GM12878 (cell line): ENCODE data around the gene ATG12. TPM values are rescaled to one million over a fixed set of nuclear protein-coding genes. Genes with fewer than 3 reads are reported as not detected.

Experiments
- polyA plus RNA-seq, 11 experiments: library from polyadenylated mRNA; depleted of rRNA in 4 of 11; unstranded in 6 of 11; stranded (reverse) in 5 of 11; fragments of >200 nt; fragmentation: Nextera tagmentation in 4 of 11; fragmentation: Illumina TruSeq in 1 of 11; extraction: Ambion mirVana in 4 of 11; extraction: Trizol in 1 of 11; gene quantifications; 1 replicate in 1 of 11; 2 replicates in 10 of 11; pipeline versions ENCODE4 v1.2.1 to v1.2.3, GENCODE V29; 2011 to 2016; ENCODE audit warnings: inconsistent platforms in 2 of 11, missing spikeins in 2 of 11, low read depth in 1 of 11
- total RNA-seq, 4 experiments: library from RNA; depleted of rRNA in 3 of 4; stranded (reverse); fragments of >200 nt in 3 of 4; fragmentation: Illumina TruSeq in 1 of 4; extraction: Trizol in 1 of 4; gene quantifications; 2 replicates each; pipeline versions ENCODE4 v1.2.1 to v1.2.3, GENCODE V29; 2013 to 2021

Gene ATG12
- total and polyA plus RNA-seq, 10 of the 15 experiments (the other 5 are each of a cell fraction or from before 2014, with no cell fraction given): 23.2 to 92.0 (median 58.6) TPM

Other genes with a start within 250 kb of the ATG12 start
- gene TICAM2, start 239.1 kb downstream of the ATG12 start, total RNA-seq (2014; rRNA removed): 2.5 and 3.5 TPM in 2 replicates
- 5.9 and 6.3 TPM in 2 replicates for gene TICAM2, start 239.1 kb downstream of the ATG12 start, total RNA-seq (2014; rRNA removed; fragmentation: Illumina TruSeq; extraction: Trizol)
- 5.6 and 6.2 TPM in 2 replicates for gene TICAM2, start 239.1 kb downstream of the ATG12 start, total RNA-seq (2021)
- 0.12 and 0.14 TPM in 2 replicates for gene TICAM2, start 239.1 kb downstream of the ATG12 start, polyA plus RNA-seq (2011; rRNA removed)
- gene TICAM2, start 239.1 kb downstream of the ATG12 start, polyA plus RNA-seq (2014; fragmentation: Illumina TruSeq; extraction: Trizol): 7.0 and 7.9 TPM in 2 replicates
- gene TICAM2, start 239.1 kb downstream of the ATG12 start, polyA plus RNA-seq (2014; fragmentation: Nextera tagmentation; extraction: Ambion mirVana): 1 to 10 TPM; 1.8 to 2.3 TPM
- gene TICAM2, start 239.1 kb downstream of the ATG12 start, polyA plus RNA-seq (2014; rRNA removed): 2.5 and 2.7 TPM in 2 replicates
- 1 to 10 TPM; 3.3 to 4.3 TPM for gene TICAM2, start 239.1 kb downstream of the ATG12 start, polyA plus RNA-seq (2016; fragmentation: Nextera tagmentation; extraction: Ambion mirVana)
- 21.9 and 28.3 TPM in 2 replicates for gene TMED7, start 215.5 kb downstream of the ATG12 start, total RNA-seq (2014; rRNA removed)
- gene TMED7, start 215.5 kb downstream of the ATG12 start, total RNA-seq (2014; rRNA removed; fragmentation: Illumina TruSeq; extraction: Trizol): 26.0 and 26.2 TPM in 2 replicates
- gene TMED7, start 215.5 kb downstream of the ATG12 start, total RNA-seq (2021): 35.6 and 37.0 TPM in 2 replicates
- 24.3 and 37.2 TPM in 2 replicates for gene TMED7, start 215.5 kb downstream of the ATG12 start, polyA plus RNA-seq (2011; rRNA removed)
- 18.8 and 26.9 TPM in 2 replicates for gene TMED7, start 215.5 kb downstream of the ATG12 start, polyA plus RNA-seq (2014; fragmentation: Illumina TruSeq; extraction: Trizol)
- 10 to 100 TPM in 1 of 2 experiments, 1 to 10 TPM in 1; 8.0 to 10.3 TPM for gene TMED7, start 215.5 kb downstream of the ATG12 start, polyA plus RNA-seq (2014; fragmentation: Nextera tagmentation; extraction: Ambion mirVana)
- gene TMED7, start 215.5 kb downstream of the ATG12 start, polyA plus RNA-seq (2014; rRNA removed): 26.0 and 37.3 TPM in 2 replicates
- gene TMED7, start 215.5 kb downstream of the ATG12 start, polyA plus RNA-seq (2016; fragmentation: Nextera tagmentation; extraction: Ambion mirVana): 10 to 100 TPM; 29.1 to 29.7 TPM
- not detected in 2 replicates for gene CDO1, start 24.9 kb downstream of the ATG12 start, total RNA-seq (2014; rRNA removed)
- gene CDO1, start 24.9 kb downstream of the ATG12 start, total RNA-seq (2014; rRNA removed; fragmentation: Illumina TruSeq; extraction: Trizol): not detected in 2 replicates
- not detected in 2 replicates for gene CDO1, start 24.9 kb downstream of the ATG12 start, total RNA-seq (2021)
- not detected in 2 replicates for gene CDO1, start 24.9 kb downstream of the ATG12 start, polyA plus RNA-seq (2011; rRNA removed)
- not detected in 2 replicates for gene CDO1, start 24.9 kb downstream of the ATG12 start, polyA plus RNA-seq (2014; fragmentation: Illumina TruSeq; extraction: Trizol)
- under 1 TPM in 1 of 2 experiments, not detected in 1; 0.05 TPM for gene CDO1, start 24.9 kb downstream of the ATG12 start, polyA plus RNA-seq (2014; fragmentation: Nextera tagmentation; extraction: Ambion mirVana)
- gene CDO1, start 24.9 kb downstream of the ATG12 start, polyA plus RNA-seq (2014; rRNA removed): not detected in 2 replicates
- not detected for gene CDO1, start 24.9 kb downstream of the ATG12 start, polyA plus RNA-seq (2016; fragmentation: Nextera tagmentation; extraction: Ambion mirVana)
- gene AP3S1, start 370 bp upstream of the ATG12 start, total RNA-seq (2014; rRNA removed): 37.1 and 53.6 TPM in 2 replicates
- 62.5 and 73.3 TPM in 2 replicates for gene AP3S1, start 370 bp upstream of the ATG12 start, total RNA-seq (2014; rRNA removed; fragmentation: Illumina TruSeq; extraction: Trizol)
- gene AP3S1, start 370 bp upstream of the ATG12 start, total RNA-seq (2021): 45.6 and 57.4 TPM in 2 replicates
- gene AP3S1, start 370 bp upstream of the ATG12 start, polyA plus RNA-seq (2011; rRNA removed): 137 and 319 TPM in 2 replicates
- 78.4 and 128 TPM in 2 replicates for gene AP3S1, start 370 bp upstream of the ATG12 start, polyA plus RNA-seq (2014; fragmentation: Illumina TruSeq; extraction: Trizol)
- 10 to 100 TPM; 36.4 to 48.5 TPM for gene AP3S1, start 370 bp upstream of the ATG12 start, polyA plus RNA-seq (2014; fragmentation: Nextera tagmentation; extraction: Ambion mirVana)
- 48.6 and 61.7 TPM in 2 replicates for gene AP3S1, start 370 bp upstream of the ATG12 start, polyA plus RNA-seq (2014; rRNA removed)
- gene AP3S1, start 370 bp upstream of the ATG12 start, polyA plus RNA-seq (2016; fragmentation: Nextera tagmentation; extraction: Ambion mirVana): 100 to 1,000 TPM; 103 to 104 TPM
- 0.11 TPM in 1 of 2 replicates, not detected in the other for gene LVRN, start 120.9 kb upstream of the ATG12 start, total RNA-seq (2014; rRNA removed)
- gene LVRN, start 120.9 kb upstream of the ATG12 start, total RNA-seq (2014; rRNA removed; fragmentation: Illumina TruSeq; extraction: Trizol): 0.04 TPM in 1 of 2 replicates, not detected in the other
- gene LVRN, start 120.9 kb upstream of the ATG12 start, total RNA-seq (2021): not detected in 2 replicates
- gene LVRN, start 120.9 kb upstream of the ATG12 start, polyA plus RNA-seq (2011; rRNA removed): 0.87 and 1.5 TPM in 2 replicates
- 0.10 and 0.11 TPM in 2 replicates for gene LVRN, start 120.9 kb upstream of the ATG12 start, polyA plus RNA-seq (2014; fragmentation: Illumina TruSeq; extraction: Trizol)
- under 1 TPM in 1 of 2 experiments, not detected in 1; 0.09 TPM for gene LVRN, start 120.9 kb upstream of the ATG12 start, polyA plus RNA-seq (2014; fragmentation: Nextera tagmentation; extraction: Ambion mirVana)
- not detected in 2 replicates for gene LVRN, start 120.9 kb upstream of the ATG12 start, polyA plus RNA-seq (2014; rRNA removed)
- gene LVRN, start 120.9 kb upstream of the ATG12 start, polyA plus RNA-seq (2016; fragmentation: Nextera tagmentation; extraction: Ambion mirVana): under 1 TPM in 1 of 2 experiments, not detected in 1; 0.30 TPM
- gene ARL14EPL, start 190.9 kb upstream of the ATG12 start, total RNA-seq (2014; rRNA removed): not detected in 2 replicates
- not detected in 2 replicates for gene ARL14EPL, start 190.9 kb upstream of the ATG12 start, total RNA-seq (2014; rRNA removed; fragmentation: Illumina TruSeq; extraction: Trizol)
- gene ARL14EPL, start 190.9 kb upstream of the ATG12 start, total RNA-seq (2021): not detected in 2 replicates
- gene ARL14EPL, start 190.9 kb upstream of the ATG12 start, polyA plus RNA-seq (2011; rRNA removed): 0.08 and 0.09 TPM in 2 replicates
- gene ARL14EPL, start 190.9 kb upstream of the ATG12 start, polyA plus RNA-seq (2014; fragmentation: Illumina TruSeq; extraction: Trizol): not detected in 2 replicates
- gene ARL14EPL, start 190.9 kb upstream of the ATG12 start, polyA plus RNA-seq (2014; fragmentation: Nextera tagmentation; extraction: Ambion mirVana): not detected
- gene ARL14EPL, start 190.9 kb upstream of the ATG12 start, polyA plus RNA-seq (2014; rRNA removed): not detected in 2 replicates
- not detected for gene ARL14EPL, start 190.9 kb upstream of the ATG12 start, polyA plus RNA-seq (2016; fragmentation: Nextera tagmentation; extraction: Ambion mirVana)
- gene COMMD10, start 243.5 kb upstream of the ATG12 start, total RNA-seq (2014; rRNA removed): 26.0 and 32.3 TPM in 2 replicates
- 22.7 and 23.3 TPM in 2 replicates for gene COMMD10, start 243.5 kb upstream of the ATG12 start, total RNA-seq (2014; rRNA removed; fragmentation: Illumina TruSeq; extraction: Trizol)
- gene COMMD10, start 243.5 kb upstream of the ATG12 start, total RNA-seq (2021): 17.0 and 19.6 TPM in 2 replicates
- gene COMMD10, start 243.5 kb upstream of the ATG12 start, polyA plus RNA-seq (2011; rRNA removed): 30.1 and 45.6 TPM in 2 replicates
- gene COMMD10, start 243.5 kb upstream of the ATG12 start, polyA plus RNA-seq (2014; fragmentation: Illumina TruSeq; extraction: Trizol): 23.7 and 31.0 TPM in 2 replicates
- 10 to 100 TPM; 57.7 to 98.7 TPM for gene COMMD10, start 243.5 kb upstream of the ATG12 start, polyA plus RNA-seq (2014; fragmentation: Nextera tagmentation; extraction: Ambion mirVana)
- gene COMMD10, start 243.5 kb upstream of the ATG12 start, polyA plus RNA-seq (2014; rRNA removed): 15.4 and 19.8 TPM in 2 replicates
- 10 to 100 TPM; 37.4 to 37.8 TPM for gene COMMD10, start 243.5 kb upstream of the ATG12 start, polyA plus RNA-seq (2016; fragmentation: Nextera tagmentation; extraction: Ambion mirVana)